Astrocyte of the spinal cord (primary cell): ENCODE measurements around the gene CERS2.

Experiments used
- DNase-seq: peaks from one replicate; pipeline ENCODE4 v3.0.0; 2011; ENCODE audit warnings: low read depth, low spot score
- H3K4me3 ChIP-seq: 2 replicates; pipeline ENCODE4 v1.5.1; 2011; ENCODE audit warnings: low read depth, mild to moderate bottlenecking, low read length, moderate library complexity
- CTCF ChIP-seq: IDR thresholded peaks from 2 replicates; pipeline ENCODE4 v1.5.1; 2012; ENCODE audit warnings: low read depth, mild to moderate bottlenecking, low read length, inconsistent platforms
- in situ Hi-C: cut with HindIII; loops from 2 replicates; pipeline ENCODE4 v1.10.0; 2017; ENCODE audit warnings: low sequenced_read_pairs

Gene CERS2

GRCh38 chr1:151003180-151003579, 28.5 kb upstream of the CERS2 start:
- in situ Hi-C loops, result no loop called here
- no peak overlapping the region for H3K4me3 ChIP-seq
- no peak for DNase-seq
- TF ChIP-seq CTCF, result no peak

- no peak for DNase-seq
- H3K4me3 ChIP-seq, result no peak overlapping the region
- in situ Hi-C loops, result no loop called here
- TF ChIP-seq CTCF, result no peak
Measured at GRCh38 chr1:151002611-151003010, 28.0 kb upstream of the CERS2 start.

- no peak for DNase-seq
- no peak overlapping the region for H3K4me3 ChIP-seq
- no peak for TF ChIP-seq CTCF
Measured at GRCh38 chr1:151002051-151002450, 27.4 kb upstream of the CERS2 start.

GRCh38 chr1:151001602-151002001, 27.0 kb upstream of the CERS2 start:
- DNase-seq, result no peak
- TF ChIP-seq CTCF, result no peak
- H3K4me3 ChIP-seq, result no peak overlapping the region
- in situ Hi-C loops, result no loop called here

More at GRCh38 chr1:151002051-151002450, 27.4 kb upstream of the CERS2 start:
- in situ Hi-C loops, result no loop called here

GRCh38 chr1:151000408-151000807, 25.8 kb upstream of the CERS2 start:
- no peak for DNase-seq
- TF ChIP-seq CTCF, result no peak
- in situ Hi-C loops, result no loop called here
- no peak overlapping the region for H3K4me3 ChIP-seq

- H3K4me3 ChIP-seq, result no peak overlapping the region
Measured at GRCh38 chr1:150999926-151000325, 25.3 kb upstream of the CERS2 start.

More at GRCh38 chr1:150999926-151000325, 25.3 kb upstream of the CERS2 start:
- no peak for DNase-seq
- in situ Hi-C loops, result no loop called here
- TF ChIP-seq CTCF, result no peak
